IPS DF 4.7 (cell line): Measurements from ENCODE around the gene MACROH2A1.

Source experiments
- DNase-seq: peaks from one replicate; pipeline ENCODE4 v3.0.0-alpha.2; 2013; ENCODE audit warnings: low spot score; ENCODE audit errors: extremely low read depth

The MACROH2A1 gene

GRCh38 chr5:135319458-135319857 lies 79.6 kb downstream of the MACROH2A1 start:
- no peak for DNase-seq

DNA sequence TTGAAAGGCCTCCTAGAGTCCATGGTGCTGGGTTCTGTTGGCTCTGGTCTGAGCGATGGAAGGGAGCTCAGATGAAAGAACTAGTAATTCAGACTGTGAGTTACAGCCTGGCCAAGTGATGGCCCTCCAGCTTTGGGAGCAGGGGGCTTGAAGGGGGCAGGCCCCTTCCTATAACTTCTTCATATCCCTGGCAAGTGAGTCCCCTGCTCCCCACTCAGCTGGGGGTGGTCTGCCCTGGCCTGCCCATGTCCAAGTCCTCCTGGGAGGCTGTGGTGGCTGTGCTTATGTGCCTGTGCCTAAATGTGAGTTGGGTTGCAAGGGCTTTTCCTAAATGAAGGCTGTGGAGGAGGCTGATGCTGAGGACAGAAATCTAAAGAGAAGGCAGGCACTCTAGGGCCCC lies 80.1 kb downstream of the MACROH2A1 start:
- no peak for DNase-seq

GRCh38 chr5:135318037-135318436 lies 81.0 kb downstream of the MACROH2A1 start:
- DNase-seq = no peak

GRCh38 chr5:135317286-135317685 lies 81.7 kb downstream of the MACROH2A1 start:
- no peak for DNase-seq

- no peak for DNase-seq
These were observed 83.6 kb downstream of the MACROH2A1 start for GRCh38 chr5:135315386-135315785.

DNA sequence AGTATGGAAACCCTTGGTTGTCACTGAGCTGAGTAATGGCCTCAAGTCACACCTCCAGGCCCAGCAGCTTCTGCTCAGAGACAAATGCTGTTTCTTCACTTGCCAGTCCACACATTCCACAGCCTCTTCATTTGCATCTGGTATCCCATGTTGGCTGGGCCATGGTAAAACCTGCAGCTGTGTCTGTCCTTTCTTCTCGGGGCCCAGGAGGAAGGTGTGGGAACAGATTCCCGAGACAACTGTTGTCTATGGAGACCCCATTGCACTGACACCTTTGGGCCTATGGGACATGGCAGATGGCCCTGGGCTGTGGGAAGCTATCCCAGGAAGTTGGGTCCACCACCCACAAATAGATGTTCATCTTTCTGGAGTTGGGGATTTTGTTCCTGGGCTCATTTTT lies 85.1 kb downstream of the MACROH2A1 start:
- DNase-seq = no peak

GRCh38 chr5:135313405-135313804 lies 85.6 kb downstream of the MACROH2A1 start:
- no peak for DNase-seq

DNA sequence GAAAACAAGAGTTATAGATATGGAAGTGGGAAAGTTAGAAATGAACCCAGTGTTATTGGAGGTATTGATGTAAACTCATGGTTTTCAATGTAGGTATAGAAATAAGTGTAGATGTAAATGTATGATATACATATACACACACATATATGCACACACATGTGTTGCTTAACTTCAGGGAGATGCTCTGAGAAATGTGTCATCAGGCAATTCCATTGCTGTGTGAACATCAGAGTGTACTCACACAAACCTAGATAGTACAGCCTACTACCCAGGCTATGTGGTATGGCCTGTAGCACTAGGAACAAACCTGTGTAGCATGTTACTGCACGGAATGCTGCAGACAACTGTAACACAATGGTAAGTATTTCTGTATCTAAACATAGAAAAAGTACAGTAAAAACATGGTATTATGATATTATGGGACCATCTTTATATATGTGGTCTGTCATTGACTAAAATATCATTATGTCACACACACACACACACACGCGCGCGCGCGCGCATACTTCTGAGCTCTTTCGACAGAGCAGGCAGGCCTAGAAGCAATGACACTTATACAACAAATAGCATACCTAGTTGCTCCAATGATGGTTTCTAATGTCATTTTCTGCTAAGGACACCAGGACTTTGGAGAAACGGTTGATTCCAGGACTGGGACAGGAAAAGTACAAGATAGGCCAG lies 86.6 kb downstream of the MACROH2A1 start:
- no peak for DNase-seq

- no peak for DNase-seq
These were observed 88.6 kb downstream of the MACROH2A1 start for GRCh38 chr5:135310328-135310989.

DNA sequence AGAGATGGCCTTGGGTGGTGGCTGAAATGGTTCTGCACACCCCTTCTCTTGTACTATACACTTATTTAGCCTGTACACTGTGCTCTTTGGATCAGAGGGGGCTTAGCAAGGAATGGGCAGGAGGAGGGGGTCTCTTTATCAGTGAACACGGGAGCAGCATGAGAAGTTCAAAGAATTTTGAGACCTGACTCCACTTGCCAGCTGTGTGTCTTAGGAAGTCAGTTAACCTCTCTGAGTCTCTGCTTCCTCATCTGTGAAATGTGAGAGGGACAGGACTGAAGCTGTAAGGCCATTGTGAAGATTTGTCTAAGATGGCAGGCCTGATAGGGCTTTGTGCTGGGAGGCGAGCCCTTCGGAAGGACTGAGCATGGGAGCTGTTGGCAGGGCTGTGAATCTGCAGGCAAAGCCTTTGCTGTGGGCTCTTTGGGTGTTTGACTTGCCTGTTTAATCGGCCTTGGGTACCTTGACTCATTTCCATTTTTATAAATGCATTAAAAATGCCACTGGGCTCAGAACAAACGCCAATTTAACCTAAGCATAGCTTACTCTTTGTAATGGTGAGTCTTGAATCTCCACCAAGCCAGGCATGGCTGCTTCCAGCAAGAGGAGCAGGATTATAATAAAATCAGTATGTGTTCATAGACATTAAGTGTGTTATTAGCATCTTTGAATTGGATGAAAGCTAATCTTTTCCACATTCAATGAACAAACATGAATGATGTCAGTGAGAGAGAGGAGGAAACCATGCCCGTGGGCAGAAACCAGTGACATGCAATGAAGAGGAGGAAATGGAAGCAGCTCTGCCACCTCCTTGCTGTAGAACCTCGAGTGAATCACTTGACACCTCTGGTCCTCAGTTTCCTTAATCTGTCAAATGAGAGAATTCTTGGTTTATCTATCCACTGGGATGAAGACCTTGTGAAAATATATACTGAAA lies 89.4 kb downstream of the MACROH2A1 start:
- no peak for DNase-seq

DNA sequence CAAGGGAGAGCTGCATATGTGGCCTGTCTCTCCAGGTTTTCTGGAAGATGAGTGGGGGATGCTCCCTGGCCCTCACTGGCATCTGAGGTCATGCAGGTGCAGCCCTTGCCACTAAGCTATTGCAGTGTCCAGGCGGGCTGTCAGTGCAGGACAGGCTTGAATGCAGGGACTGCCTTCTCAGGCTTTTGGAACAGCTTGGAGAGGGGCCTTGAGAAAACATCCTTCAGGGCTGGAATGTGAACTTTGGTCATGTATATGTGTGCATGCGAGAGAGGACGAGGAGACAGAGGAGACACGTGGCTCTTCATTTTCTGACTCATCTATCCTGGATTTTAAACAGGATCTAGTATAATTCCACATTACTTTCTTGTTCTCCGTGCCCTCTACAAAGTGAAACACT lies 90.3 kb downstream of the MACROH2A1 start:
- no peak for DNase-seq

GRCh38 chr5:135308245-135308644 lies 90.8 kb downstream of the MACROH2A1 start:
- DNase-seq = no peak

- DNase-seq = no peak
These were observed 91.7 kb downstream of the MACROH2A1 start for GRCh38 chr5:135307143-135307903.

- no peak for DNase-seq
These were observed 92.5 kb downstream of the MACROH2A1 start for GRCh38 chr5:135306557-135306956.

GRCh38 chr5:135304352-135305221 lies 94.4 kb downstream of the MACROH2A1 start:
- DNase-seq = no peak

GRCh38 chr5:135303582-135304173 lies 95.4 kb downstream of the MACROH2A1 start:
- DNase-seq = no peak

GRCh38 chr5:135296900-135297816 lies 101.9 kb downstream of the MACROH2A1 start:
- DNase-seq = no peak

DNA sequence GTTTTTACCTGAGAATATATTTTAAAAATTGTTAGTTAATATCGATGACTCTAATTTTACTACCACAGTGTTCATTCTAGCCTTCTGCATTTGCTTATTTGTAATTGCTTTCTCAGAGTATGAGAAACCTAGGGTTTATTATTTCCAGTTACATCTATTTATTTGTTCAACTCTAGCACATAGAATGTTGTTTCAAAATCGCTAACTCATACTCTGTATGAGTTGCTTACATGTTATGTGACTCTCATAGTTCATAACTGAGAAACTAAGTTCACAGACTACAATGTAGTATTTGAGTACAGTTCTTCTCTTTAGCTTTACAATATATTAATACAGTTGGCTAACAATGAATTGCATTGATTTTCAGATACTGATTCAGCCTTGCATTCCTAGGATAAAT lies 103.2 kb downstream of the MACROH2A1 start:
- no peak for DNase-seq

DNA sequence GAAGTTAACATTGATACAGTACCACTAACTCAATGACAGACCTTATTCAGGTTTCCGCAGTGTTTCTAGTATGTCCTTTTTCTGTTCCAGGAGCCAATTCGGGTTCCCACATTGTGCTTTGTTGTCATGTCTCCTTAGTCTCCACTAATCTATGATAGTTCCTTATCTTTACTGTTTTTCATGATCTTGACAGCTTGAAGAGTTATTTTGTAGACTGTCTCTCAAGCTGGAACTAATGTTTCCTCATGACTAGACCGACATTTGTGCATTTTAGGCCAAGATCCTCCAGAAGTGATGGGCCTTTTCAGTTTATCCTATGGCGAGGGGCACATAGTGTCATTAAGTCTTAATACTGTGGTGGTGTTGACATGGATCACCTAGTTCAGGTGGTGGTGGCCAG lies 104.2 kb downstream of the MACROH2A1 start:
- DNase-seq = no peak
